ENCODE measurements around the gene AP1B1.
"Not testable (repeated sequence)": the region's sequence is repeated elsewhere in the genome, so short reads cannot be mapped to it uniquely, and the experiment has no call there.

The AP1B1 gene

GRCh38 chr22:29346659-29347058 is 41.7 kb downstream of the AP1B1 start:
- DNase-seq, result no peak

- DNase-seq, result no peak
Measured at GRCh38 chr22:29345932-29346331, 42.4 kb downstream of the AP1B1 start.

- DNase-seq, result not testable (repeated sequence)
Measured at GRCh38 chr22:29344889-29345288, 43.5 kb downstream of the AP1B1 start.

- DNase-seq, result no peak
Measured at GRCh38 chr22:29344137-29344536, 44.2 kb downstream of the AP1B1 start.

GRCh38 chr22:29343313-29343805 is 45.0 kb downstream of the AP1B1 start:
- no peak for DNase-seq

GRCh38 chr22:29342577-29343312 is 45.6 kb downstream of the AP1B1 start:
- no peak for DNase-seq

GRCh38 chr22:29342177-29342576 is 46.2 kb downstream of the AP1B1 start:
- no peak for DNase-seq

GRCh38 chr22:29341849-29342127 is 46.6 kb downstream of the AP1B1 start:
- no peak for DNase-seq

GRCh38 chr22:29341056-29341848 is 47.1 kb downstream of the AP1B1 start:
- DNase-seq, result no peak

- DNase-seq, result no peak
Measured at GRCh38 chr22:29340566-29340965, 47.8 kb downstream of the AP1B1 start.

GRCh38 chr22:29339381-29340235 is 48.8 kb downstream of the AP1B1 start:
- DNase-seq, result no peak

- no peak for DNase-seq
Measured at GRCh38 chr22:29338398-29338797, 50.0 kb downstream of the AP1B1 start.

GRCh38 chr22:29337631-29338284 is 50.6 kb downstream of the AP1B1 start:
- DNase-seq, result no peak

GRCh38 chr22:29336751-29337490 is 51.4 kb downstream of the AP1B1 start:
- DNase-seq, result no peak

GRCh38 chr22:29335656-29336055 is 52.7 kb downstream of the AP1B1 start:
- no peak for DNase-seq

- DNase-seq, result no peak
Measured at GRCh38 chr22:29334696-29335344, 53.5 kb downstream of the AP1B1 start.

- DNase-seq, result no peak
Measured at GRCh38 chr22:29334148-29334547, 54.2 kb downstream of the AP1B1 start.

- no peak for DNase-seq
Measured at GRCh38 chr22:29332886-29333496, 55.4 kb downstream of the AP1B1 start.

- no peak for DNase-seq
Measured at GRCh38 chr22:29331658-29332300, 56.6 kb downstream of the AP1B1 start.

- DNase-seq, result no peak
Measured at GRCh38 chr22:29331213-29331612, 57.2 kb downstream of the AP1B1 start.

- DNase-seq, result no peak
Measured at GRCh38 chr22:29330753-29331152, 57.6 kb downstream of the AP1B1 start.
